ENCODE measurements around the gene TIMM13. TPM values are rescaled to one million over a fixed set of nuclear protein-coding genes. Genes with fewer than 3 reads are reported as not detected.

Gene TIMM13
- total and polyA plus RNA-seq, 10 of the 15 experiments (the other 5 are each of a cell fraction or from before 2014, with no cell fraction given), result 9.9 to 205 (median 63.6) TPM

- peak overlapping the region; percentile 89 for H3K9ac ChIP-seq (ENCODE audit: control insufficient read depth, insufficient read depth, low read length)
- H3K27me3 ChIP-seq (replicated peaks in 1 of 2; ENCODE audit: control insufficient read depth in 2 of 2, insufficient read depth in 2 of 2, low read length in 1 of 2), result no peaks in the 10 kb centered on the region
- ChIA-PET POLR2A (interaction anchor here (0.6 to 1.6 kb wide), 7 partner anchors 10 to 169 kb away, joined by 3 to 11 read pairs (median 5); partner anchors contain the start of gene LMNB2), SMC1A (ENCODE audit: uncharacterized antibody, unreplicated experiment) (interaction anchor here (1.3 kb wide), 1 partner anchor 271 kb away, joined by 6 read pairs; no protein-coding TSS in a partner anchor), CTCF (interaction anchor here (0.6 to 1.5 kb wide), 6 partner anchors 11 to 222 kb away, joined by 3 to 6 read pairs (median 4); no protein-coding TSS in a partner anchor), RAD21 (ENCODE audit: unreplicated experiment) (interaction anchor here (1.1 to 1.8 kb wide), 4 partner anchors 32 to 194 kb away, joined by 5 to 8 read pairs (median 6); partner anchors contain the start of gene GADD45B)
- H3K79me2 ChIP-seq (ENCODE audit: control insufficient read depth, insufficient read depth, low read length), result peaks cover 22% of the 10 kb centered on the region
- in situ Hi-C loops (cut with MboI) (no loop called here), intact Hi-C loops (cut with micrococcal nuclease; ENCODE audit: unreplicated experiment) (loop anchor here (1.0 kb wide), 1 partner anchor 29 kb away; the partner anchor contains the start of gene LMNB2)
- 3% methylated on average over 66 of the region's 66 CpGs for WGBS (ENCODE audit: insufficient coverage, insufficient replicate concordance, low lambda C conversion rate, missing lambda C conversion rate)
- peaks cover 7 to 20% of the 10 kb centered on the region in 2 experiments; a peak in 3 of 4 replicates for H3K36me3 ChIP-seq (ENCODE audit: control insufficient read depth in 2 of 2, insufficient read depth in 2 of 2, low read length in 1 of 2)
- H3K4me1 ChIP-seq (ENCODE audit: control insufficient read depth, insufficient read depth, low read length), result peaks cover 11% of the 10 kb centered on the region
- H3K4me2 ChIP-seq (ENCODE audit: control insufficient read depth, insufficient read depth), result peak overlapping the region; percentile 85
- FAIRE-seq (no peak), ATAC-seq (peak; percentile 56), DNase-seq (ENCODE audit: low read depth, low spot score) (no peak)
- peak overlapping the region; percentile 94 for H3K4me3 ChIP-seq
- TSS peak; percentile 74 for BruUV-seq (replicated peaks)
- H3K27ac ChIP-seq (ENCODE audit: control insufficient read depth, insufficient read depth), result peak overlapping the region; percentile 95
- no peaks in the 10 kb centered on the region for H3K9me3 ChIP-seq (replicated peaks; ENCODE audit: control insufficient read depth, insufficient read depth, low read length)
- no peaks in the 10 kb centered on the region; the same call in 1 of the 2 replicates for H4K20me1 ChIP-seq (ENCODE audit: control insufficient read depth, insufficient read depth)
- H2AFZ ChIP-seq (ENCODE audit: control insufficient read depth, low read depth, low read length), result peak overlapping the region; percentile 39
- TF ChIP-seq MAX (IDR thresholded peaks at IDR 0.05; ENCODE audit: low read depth, low read length) (no peak), USF1 (IDR thresholded peaks at IDR 0.05; ENCODE audit: borderline replicate concordance, extremely low read length, insufficient read depth, low read depth, low read length) (peak; percentile 60), ATF7 (IDR thresholded peaks at IDR 0.05; ENCODE audit: low read depth) (no peak), SIN3A (IDR thresholded peaks at IDR 0.05; ENCODE audit: low read depth, low read length) (peak; percentile 25), HDGF (IDR thresholded peaks at IDR 0.05) (no peak; the same call in 1 of the 2 replicates), HDAC2 (IDR thresholded peaks at IDR 0.05) (0 out of 2 replicates have a peak, but pooled peaks have one; percentile 64), GABPA (IDR thresholded peaks at IDR 0.05; ENCODE audit: low read depth) (no peak), SREBF1 (IDR thresholded peaks at IDR 0.05; ENCODE audit: low read length) (no peak), MYC (IDR thresholded peaks at IDR 0.05; ENCODE audit: insufficient read depth, insufficient read length, insufficient replicate concordance, low read length, severe bottlenecking) (peak; percentile 51), ZBED1 (IDR thresholded peaks at IDR 0.05; ENCODE audit: borderline replicate concordance) (no peak), IKZF2 (IDR thresholded peaks at IDR 0.05) (no peak), ZNF687 (IDR thresholded peaks at IDR 0.05) (no peak), YY1 (IDR thresholded peaks at IDR 0.05; ENCODE audit: low read depth, low read length) (no peak), BHLHE40 (IDR thresholded peaks at IDR 0.05; ENCODE audit: borderline replicate concordance in 1 of 2, low read depth in 2 of 2, low read length in 1 of 2) (peak; percentile 86 to 95), LARP7 (IDR thresholded peaks at IDR 0.05) (peak; percentile 46; the same call in 1 of the 2 replicates), RELB (IDR thresholded peaks at IDR 0.05; ENCODE audit: low read depth) (no peak)
Measured at GRCh38 chr19:2426611-2427428, 566 bp downstream of the TIMM13 start.
